GM12865 (cell line): Measurements from ENCODE around the gene PMS2.

Experiments
- DNase-seq: peaks from one replicate; pipeline ENCODE4 v3.0.0; 2010; ENCODE audit warnings: low read depth
- H3K4me3 ChIP-seq: 2 replicates; pipeline ENCODE4 v1.5.1; 2011; ENCODE audit warnings: mild to moderate bottlenecking, low read depth, low read length, control low read depth
- TF ChIP-seq, protein P1 (sequence below): IDR thresholded peaks from 2 replicates; pipeline ENCODE4 v1.5.1; 2011; ENCODE audit warnings: low read length, control low read depth, low read depth, inconsistent platforms; ENCODE audit not compliant: insufficient read depth; ENCODE audit errors: missing control alignments

The PMS2 gene

DNA sequence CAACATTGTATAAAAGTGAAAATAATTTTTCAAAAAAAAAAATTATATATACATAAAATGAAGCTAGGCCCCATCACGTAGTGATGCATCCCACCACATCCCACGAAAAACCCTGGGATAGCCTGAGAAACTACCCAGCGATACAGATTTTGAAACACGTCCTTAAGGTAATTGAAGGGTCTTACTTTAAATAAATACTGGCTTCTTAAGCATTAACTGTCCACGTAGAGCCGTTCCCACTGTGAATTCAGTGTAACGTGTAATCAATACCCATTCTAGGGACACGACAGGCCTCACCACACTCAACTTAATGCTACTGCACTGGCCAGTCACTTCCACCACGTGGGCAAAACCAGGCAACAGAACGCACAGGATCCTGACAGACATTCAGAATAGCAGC is 26.3 kb upstream of the PMS2 start:
- DNase-seq, result no peak
- TF ChIP-seq, protein P1, sequence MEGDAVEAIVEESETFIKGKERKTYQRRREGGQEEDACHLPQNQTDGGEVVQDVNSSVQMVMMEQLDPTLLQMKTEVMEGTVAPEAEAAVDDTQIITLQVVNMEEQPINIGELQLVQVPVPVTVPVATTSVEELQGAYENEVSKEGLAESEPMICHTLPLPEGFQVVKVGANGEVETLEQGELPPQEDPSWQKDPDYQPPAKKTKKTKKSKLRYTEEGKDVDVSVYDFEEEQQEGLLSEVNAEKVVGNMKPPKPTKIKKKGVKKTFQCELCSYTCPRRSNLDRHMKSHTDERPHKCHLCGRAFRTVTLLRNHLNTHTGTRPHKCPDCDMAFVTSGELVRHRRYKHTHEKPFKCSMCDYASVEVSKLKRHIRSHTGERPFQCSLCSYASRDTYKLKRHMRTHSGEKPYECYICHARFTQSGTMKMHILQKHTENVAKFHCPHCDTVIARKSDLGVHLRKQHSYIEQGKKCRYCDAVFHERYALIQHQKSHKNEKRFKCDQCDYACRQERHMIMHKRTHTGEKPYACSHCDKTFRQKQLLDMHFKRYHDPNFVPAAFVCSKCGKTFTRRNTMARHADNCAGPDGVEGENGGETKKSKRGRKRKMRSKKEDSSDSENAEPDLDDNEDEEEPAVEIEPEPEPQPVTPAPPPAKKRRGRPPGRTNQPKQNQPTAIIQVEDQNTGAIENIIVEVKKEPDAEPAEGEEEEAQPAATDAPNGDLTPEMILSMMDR, result no peak
- no peak overlapping the region for H3K4me3 ChIP-seq

DNA sequence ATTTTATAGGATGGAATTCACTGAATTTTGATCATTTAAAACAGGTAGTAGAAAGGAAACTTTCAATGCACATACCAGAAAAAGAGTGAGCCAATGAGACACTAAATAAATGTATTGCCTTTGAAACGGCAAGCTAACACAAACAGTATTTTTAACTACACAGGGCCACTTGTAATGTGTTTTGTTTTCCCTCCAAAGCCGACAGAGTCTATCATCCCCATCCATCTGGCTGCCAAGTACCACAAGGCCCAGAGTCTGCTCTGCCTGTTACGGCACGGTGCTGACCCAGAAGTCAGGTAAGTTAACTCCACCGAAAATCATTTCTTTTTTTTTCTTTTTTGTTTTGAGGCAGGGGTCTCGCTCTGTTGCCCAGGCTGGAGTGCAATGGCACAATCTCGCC is 23.8 kb upstream of the PMS2 start:
- no peak overlapping the region for H3K4me3 ChIP-seq
- no peak for DNase-seq
- TF ChIP-seq, protein P1, result no peak

DNA sequence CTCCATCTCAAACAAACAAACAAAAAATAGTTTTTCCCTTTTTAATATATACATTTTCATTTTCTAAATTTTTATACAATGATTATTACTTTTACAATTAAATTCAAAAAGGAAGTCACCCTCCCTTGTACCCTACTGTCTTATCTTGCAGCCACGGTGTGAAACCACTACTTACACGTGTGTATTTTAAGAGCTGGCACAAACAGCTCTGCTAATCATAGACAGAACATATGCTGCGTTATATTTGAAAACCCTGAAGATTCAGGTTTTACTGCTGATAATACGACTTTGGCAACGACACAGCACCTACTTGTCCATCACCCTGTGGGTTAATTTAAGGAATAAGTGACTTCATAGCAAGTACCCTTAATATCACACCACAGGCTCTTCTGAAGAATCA is 23.3 kb upstream of the PMS2 start:
- TF ChIP-seq, protein P1, result no peak
- DNase-seq, result no peak
- H3K4me3 ChIP-seq, result no peak overlapping the region

DNA sequence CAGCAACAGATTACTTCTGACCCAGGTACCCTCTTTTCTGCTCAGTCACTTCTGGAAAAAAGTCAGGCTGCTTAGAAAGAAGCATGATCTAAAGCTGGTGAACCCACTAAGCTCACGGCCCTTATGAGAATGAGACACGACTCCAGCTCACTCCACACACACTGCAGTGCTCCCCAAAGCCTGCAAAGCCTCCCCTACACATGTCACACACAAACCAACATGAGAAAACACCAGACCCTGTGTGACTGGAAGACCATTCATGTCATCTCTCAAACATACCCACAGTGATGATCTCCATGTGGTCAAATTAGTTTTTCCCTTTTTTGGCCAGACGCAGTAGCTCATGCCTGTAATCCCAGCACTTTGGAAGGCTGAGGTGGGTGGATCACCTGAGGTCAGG is 22.7 kb upstream of the PMS2 start:
- TF ChIP-seq, protein P1, result no peak
- H3K4me3 ChIP-seq, result no peak overlapping the region

DNA sequence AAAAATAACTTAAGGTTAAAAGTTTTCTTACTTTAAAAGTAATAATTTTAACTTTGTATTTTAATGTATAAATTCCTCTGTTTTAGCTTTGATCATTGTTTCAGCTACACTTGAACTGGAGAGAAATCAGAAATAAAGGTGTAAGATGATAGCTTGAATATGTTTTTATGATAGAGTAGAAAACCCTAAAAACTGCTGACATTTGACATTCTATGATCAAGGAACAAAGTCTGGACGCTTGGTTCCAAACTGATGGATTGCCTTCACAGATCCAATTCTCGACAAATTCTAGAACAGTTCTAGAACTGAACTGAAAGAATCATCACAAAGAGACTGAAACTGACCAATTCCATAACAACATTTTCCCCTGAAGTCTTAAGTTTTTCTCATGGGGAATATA is 22.1 kb upstream of the PMS2 start, which contains the start of gene ANKRD61:
Gene ANKRD61, plus strand, starts transcription at position 389 of the 400 bp plus-strand sequence. Its CDS starts 0 bp downstream, at position 389.
- DNase-seq, result no peak
- TF ChIP-seq, protein P1, result no peak
- H3K4me3 ChIP-seq, result no peak within 1 kb of the TSS

More for the DNA sequence above, 22.7 kb upstream of the PMS2 start:
- DNase-seq, result no peak

DNA sequence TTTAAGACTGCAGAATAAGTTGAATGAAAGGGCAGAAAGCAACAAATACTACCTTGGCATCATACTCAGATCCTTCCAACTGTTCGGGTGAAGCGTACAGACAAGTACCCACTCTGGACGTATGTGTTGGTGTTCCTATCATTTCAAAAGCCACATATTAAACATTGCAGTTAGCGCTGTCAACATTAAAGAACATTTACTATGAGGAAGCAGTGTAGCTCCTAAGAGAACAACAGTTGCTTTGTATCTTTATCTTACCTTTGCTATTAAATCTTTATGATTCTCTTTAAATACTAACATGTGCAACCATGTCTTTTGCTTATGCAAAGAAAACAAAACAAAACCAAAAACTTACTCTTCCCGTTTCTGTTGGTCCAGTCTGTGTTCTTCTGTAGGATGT is 19.7 kb upstream of the PMS2 start:
- DNase-seq, result no peak
- TF ChIP-seq, protein P1, result no peak
- no peak overlapping the region for H3K4me3 ChIP-seq

DNA sequence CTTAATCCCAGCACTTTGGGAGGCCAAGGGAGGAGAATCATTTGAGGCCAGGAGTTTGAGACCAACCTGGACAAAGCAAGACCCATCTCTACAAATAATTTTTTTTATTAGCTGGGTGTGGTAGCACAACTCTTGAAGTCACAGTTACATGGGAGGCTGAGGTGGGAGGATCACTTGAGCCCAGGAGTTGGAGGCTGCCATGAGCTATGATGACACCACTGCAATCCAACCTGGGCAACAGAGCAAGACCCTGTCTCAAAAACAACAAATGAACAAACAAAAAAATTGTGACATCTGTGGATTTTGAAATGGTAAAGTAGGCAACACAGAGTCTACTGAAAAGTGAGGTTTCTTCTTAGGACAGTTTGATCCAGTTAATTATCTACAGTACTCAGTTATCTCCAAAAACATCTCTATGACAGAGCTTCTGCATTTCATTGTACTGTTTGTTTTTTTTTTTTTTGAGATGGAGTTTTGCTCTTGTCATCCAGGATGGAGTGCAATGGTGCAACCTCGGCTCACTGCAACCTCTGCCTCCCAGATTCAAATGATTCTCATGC is 19.0 kb upstream of the PMS2 start:
- DNase-seq, result no peak
- H3K4me3 ChIP-seq, result no peak overlapping the region
- TF ChIP-seq, protein P1, result no peak
